NCI-H2029 treated with DMSO at 0.1 percent for 48 hours (cell line): ENCODE measurements around the gene COQ9.
A peak's percentile ranks its signal among the peaks of the same experiment; 100 is the strongest.
"Not testable (repeated sequence)": the region's sequence is repeated elsewhere in the genome, so short reads cannot be mapped to it uniquely, and the experiment has no call there.

ENCODE experiments used
- DNase-seq: peaks from one replicate; lab custom pipeline; 2025; lab: John Stamatoyannopoulos, UW

Gene COQ9

GRCh38 chr16:57426356-57426755 is 20.9 kb upstream of the COQ9 start:
- no peak for DNase-seq

GRCh38 chr16:57427307-57427706 is 20.0 kb upstream of the COQ9 start:
- DNase-seq = no peak

- no peak for DNase-seq
These were observed 19.5 kb upstream of the COQ9 start for GRCh38 chr16:57427824-57428223.

GRCh38 chr16:57430955-57431354 is 16.3 kb upstream of the COQ9 start:
- DNase-seq = no peak

GRCh38 chr16:57432505-57432904 is 14.8 kb upstream of the COQ9 start:
- DNase-seq = no peak

GRCh38 chr16:57432989-57433388 is 14.3 kb upstream of the COQ9 start:
- DNase-seq = no peak

- DNase-seq = no peak
These were observed 13.3 kb upstream of the COQ9 start for GRCh38 chr16:57434003-57434402.

- no peak for DNase-seq
These were observed 11.4 kb upstream of the COQ9 start for GRCh38 chr16:57435838-57436237.

GRCh38 chr16:57439947-57440346 is 7.3 kb upstream of the COQ9 start:
- not testable (repeated sequence) for DNase-seq

- DNase-seq = not testable (repeated sequence)
These were observed 6.7 kb upstream of the COQ9 start for GRCh38 chr16:57440551-57440950.

- DNase-seq = no peak
These were observed 2.6 kb upstream of the COQ9 start for GRCh38 chr16:57444711-57445110.

GRCh38 chr16:57445510-57445909 is 1.8 kb upstream of the COQ9 start:
- DNase-seq = no peak

- DNase-seq = peak; percentile 8
These were observed 621 bp upstream of the COQ9 start for GRCh38 chr16:57446531-57447185.

GRCh38 chr16:57452021-57452420 is 4.7 kb downstream of the COQ9 start:
- DNase-seq = no peak

- peak; percentile 21 for DNase-seq
These were observed 15.1 kb downstream of the COQ9 start, which contains the start of gene POLR2C for GRCh38 chr16:57462209-57462977. POLR2C (plus strand) TSS chr16:57462679; CDS start chr16:57462725, 46 bp downstream.

- no peak for DNase-seq
These were observed 15.7 kb downstream of the COQ9 start for GRCh38 chr16:57462978-57463362.

GRCh38 chr16:57464523-57464922 is 17.2 kb downstream of the COQ9 start:
- DNase-seq = no peak

- DNase-seq = no peak
These were observed 21.1 kb downstream of the COQ9 start for GRCh38 chr16:57468346-57468745.

- DNase-seq = no peak
These were observed 21.8 kb downstream of the COQ9 start for GRCh38 chr16:57469046-57469445.

GRCh38 chr16:57469917-57470470 is 22.7 kb downstream of the COQ9 start:
- no peak for DNase-seq

GRCh38 chr16:57470711-57471110 is 23.4 kb downstream of the COQ9 start:
- DNase-seq = no peak

- no peak for DNase-seq
These were observed 23.9 kb downstream of the COQ9 start for GRCh38 chr16:57471209-57471608.
